ENCODE results near the gene LRRC37A3.
"Not testable (repeated sequence)": the region's sequence is repeated elsewhere in the genome, so short reads cannot be mapped to it uniquely, and the experiment has no call there.

DNA sequence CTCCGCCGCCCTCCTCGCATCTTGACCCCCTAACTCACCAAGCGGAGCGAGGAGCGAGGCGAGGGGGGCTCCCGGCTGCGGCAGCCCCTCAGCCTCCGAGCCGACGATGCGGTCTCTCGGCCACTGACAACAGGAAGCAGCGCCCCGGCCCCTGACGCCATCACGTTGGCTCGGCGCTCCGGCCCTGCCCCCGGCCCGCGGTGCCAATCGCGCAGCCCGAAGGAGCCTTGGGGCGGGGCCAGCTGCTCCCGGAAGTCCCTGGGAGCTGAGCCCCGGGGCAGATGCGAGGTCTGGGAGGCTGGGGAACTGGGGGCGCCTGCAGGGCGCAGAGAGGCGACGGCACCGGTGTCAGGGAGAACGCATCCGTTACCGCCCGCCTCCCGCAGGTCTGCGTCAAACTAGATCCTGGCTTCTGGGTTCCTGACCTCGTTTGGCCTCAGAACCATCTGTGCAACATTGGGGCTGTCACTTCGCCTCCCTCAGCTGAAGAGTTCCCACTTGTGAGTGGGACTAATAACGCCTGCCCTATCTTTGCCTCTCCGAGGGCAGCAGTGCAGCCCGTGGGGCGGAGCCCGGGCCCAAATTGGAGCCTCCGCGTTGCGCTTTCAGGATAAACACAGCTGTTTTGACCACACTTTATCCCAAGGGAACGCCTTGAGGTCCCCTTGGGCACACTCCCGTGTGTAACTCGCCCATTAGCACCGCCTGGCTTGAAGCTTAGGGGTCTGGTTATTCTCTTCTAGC is 82.1 kb downstream of the LRRC37A3 start:
- TF ChIP-seq, protein P1, sequence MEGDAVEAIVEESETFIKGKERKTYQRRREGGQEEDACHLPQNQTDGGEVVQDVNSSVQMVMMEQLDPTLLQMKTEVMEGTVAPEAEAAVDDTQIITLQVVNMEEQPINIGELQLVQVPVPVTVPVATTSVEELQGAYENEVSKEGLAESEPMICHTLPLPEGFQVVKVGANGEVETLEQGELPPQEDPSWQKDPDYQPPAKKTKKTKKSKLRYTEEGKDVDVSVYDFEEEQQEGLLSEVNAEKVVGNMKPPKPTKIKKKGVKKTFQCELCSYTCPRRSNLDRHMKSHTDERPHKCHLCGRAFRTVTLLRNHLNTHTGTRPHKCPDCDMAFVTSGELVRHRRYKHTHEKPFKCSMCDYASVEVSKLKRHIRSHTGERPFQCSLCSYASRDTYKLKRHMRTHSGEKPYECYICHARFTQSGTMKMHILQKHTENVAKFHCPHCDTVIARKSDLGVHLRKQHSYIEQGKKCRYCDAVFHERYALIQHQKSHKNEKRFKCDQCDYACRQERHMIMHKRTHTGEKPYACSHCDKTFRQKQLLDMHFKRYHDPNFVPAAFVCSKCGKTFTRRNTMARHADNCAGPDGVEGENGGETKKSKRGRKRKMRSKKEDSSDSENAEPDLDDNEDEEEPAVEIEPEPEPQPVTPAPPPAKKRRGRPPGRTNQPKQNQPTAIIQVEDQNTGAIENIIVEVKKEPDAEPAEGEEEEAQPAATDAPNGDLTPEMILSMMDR (IDR thresholded peaks at IDR 0.05): not testable (repeated sequence)
- not testable (repeated sequence) for TF ChIP-seq ZFX (IDR thresholded peaks at IDR 0.05; ENCODE audit: borderline replicate concordance)
